Upper lobe of left lung (tissue), 4 donors: ENCODE data around the gene AGRN.

Experiments
- EP300 ChIP-seq, 4 donors: sonication (generic); formaldehyde crosslinking; IDR thresholded peaks; one replicate each; pipeline ENCODE4 v1.5.1; 2017; ENCODE audit warnings: antibody characterized with exemption in 4 of 4, control low read depth in 2 of 4
- POLR2A ChIP-seq, 4 donors: fragments of 450-650 bp; IDR thresholded peaks; one replicate each; pipeline ENCODE4 v1.5.1; 2016 to 2017; ENCODE audit warnings: antibody characterized with exemption in 4 of 4, mild to moderate bottlenecking in 2 of 4

- TF ChIP-seq EP300 (IDR thresholded peaks at IDR 0.05) (no peak), POLR2A (IDR thresholded peaks at IDR 0.05) (no peak)
These were observed 72.4 kb downstream of the AGRN start for GRCh38 chr1:1092149-1092855.
